ENCODE data around the gene IER5.
"Not testable (repeated sequence)": the region's sequence is repeated elsewhere in the genome, so short reads cannot be mapped to it uniquely, and the experiment has no call there.

Gene IER5

DNA sequence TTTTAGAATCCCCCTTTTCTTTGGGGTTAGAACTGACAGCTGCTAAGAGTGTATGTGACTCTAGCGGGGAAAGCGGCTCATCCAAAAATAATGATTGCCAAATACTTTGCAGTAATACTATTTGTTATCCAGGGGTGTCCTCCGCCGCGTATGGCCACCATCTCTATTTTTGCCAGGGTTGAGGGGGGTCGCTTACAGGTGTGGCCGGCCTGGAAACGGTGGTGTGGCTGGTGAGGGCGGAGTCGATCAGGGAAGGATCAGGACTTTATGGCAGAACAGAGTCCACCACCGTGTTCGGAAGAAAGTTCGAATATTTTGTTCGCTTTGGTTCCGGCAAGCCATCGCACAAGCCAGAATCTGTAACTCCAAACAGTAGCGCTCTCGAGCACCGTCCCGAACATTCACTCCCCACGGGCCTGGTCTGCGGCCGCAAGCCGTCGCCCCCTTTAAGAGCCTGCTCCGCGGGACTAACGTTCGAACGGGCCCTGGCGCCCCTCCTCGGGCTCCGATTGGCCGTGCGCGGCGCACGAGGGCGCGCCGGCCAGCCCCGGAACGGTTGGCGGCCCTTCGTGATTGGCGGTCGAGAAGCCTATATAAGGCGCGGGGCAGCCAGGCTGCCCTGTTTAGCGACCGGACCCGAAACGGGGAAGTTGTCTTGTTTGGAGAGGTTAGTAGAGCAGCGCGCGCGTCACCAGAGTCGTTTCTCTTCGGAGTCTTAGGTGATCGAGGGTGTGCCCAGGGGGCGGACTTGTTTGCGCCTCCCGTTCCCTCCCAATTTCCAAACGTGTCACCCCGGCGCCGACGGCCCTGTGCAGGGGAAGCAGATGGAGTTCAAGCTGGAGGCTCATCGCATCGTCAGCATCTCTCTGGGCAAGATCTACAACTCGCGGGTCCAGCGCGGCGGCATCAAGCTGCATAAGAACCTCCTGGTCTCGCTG is at the start of gene IER5:
Gene IER5, plus strand, starts transcription at position 622 of the 938 bp plus-strand sequence. Its CDS starts 203 bp downstream, at position 825.
- FAIRE-seq, result peak; percentile 87
- DNase-seq (ENCODE audit: extremely low spot score, insufficient read length, low read depth), result peak; percentile 87

DNA sequence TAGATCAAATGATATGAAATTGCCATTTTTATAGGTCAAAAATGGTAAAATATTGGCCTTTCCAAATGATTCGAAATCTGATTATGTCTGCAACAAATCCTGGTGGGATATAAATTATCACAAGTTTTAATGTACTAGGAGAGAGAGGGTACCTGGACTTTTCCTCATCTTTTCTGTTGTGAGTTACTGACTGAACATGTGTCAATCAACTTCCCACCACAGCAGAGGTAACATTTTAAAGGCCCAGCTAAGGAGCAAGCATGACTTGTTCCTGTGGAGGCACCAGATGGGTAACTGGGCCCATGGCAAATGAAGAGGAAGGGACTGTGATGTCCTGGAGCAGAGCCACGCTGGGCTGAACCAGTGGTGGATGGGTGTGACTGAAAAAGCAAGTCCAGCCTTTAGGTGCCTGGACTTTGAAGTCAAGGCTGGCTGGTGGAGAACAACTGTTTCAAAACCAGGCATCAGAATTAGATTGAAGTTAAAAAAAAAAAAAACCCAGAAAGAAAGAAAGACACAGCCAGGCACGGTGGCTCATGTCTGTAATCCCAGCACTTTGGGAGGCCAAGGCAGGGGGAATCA is 48.1 kb upstream of the IER5 start:
- FAIRE-seq (no peak), DNase-seq (ENCODE audit: extremely low spot score, insufficient read length, low read depth) (no peak)

DNA sequence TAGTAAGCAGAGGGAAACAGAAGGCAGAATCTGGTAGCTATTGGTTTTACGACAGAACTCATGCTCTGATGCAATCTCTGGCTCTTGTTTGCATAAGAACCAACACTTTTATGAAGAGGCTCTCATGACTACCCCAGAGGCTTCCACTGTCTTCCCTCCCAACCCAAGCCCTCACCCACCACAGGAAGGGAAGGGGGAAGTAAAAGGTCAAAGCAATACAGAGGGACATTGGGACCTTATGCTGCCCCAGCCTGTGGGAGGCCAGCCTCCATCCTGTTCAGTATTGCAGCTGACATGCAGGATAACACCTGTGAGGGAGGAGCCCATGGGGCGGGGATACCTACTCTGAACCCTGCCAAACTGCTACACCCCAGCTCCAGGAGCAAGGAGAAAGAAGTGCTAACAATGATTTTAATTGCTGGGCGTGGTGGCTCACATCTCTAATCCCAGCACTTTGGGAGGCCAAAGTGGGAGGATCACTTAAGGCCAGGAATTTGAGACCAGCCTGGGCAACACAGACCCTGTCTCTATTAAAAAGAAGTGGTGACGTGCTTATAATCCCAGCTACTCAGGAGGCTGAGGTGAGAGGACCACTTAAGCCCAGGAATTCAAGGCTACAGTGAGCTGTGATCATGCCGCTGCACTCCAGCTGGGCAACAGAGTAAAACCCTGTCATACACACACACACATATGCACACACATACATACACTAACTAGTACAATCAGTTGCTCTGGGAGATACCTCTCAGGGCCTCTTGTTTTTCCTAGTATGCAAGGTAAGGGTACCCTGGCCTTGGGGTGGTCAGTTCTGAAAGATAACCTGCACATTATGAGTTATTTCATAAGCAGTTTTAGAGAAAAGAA is 45.2 kb upstream of the IER5 start:
- no peak for DNase-seq (ENCODE audit: extremely low spot score, insufficient read length, low read depth)

DNA sequence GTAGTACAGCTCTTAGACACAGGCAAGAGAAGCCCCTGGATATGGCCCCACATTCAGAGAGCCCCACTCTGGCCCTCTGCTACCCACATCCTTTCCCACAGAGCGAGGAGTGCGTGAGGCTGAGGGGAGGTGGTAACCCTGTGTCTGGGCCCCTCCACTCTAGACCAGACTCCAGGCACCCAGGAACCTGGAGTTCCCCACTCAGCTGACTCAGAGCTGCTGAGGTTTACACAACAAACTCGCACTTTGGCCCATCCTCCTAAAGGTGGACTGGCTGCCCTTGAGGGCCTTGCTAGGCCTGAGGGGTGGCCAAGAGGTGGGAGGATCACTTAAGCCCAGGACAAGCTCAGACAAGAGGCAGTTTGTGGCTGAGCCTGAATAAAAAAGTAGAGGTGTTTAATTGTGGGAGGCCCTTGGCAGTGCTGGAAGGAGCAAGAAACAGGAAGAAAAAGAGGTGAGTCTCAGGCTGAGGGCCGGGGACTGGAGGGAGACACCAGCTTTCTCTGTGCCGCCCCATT is 44.0 kb upstream of the IER5 start:
- FAIRE-seq (peak; percentile 78), DNase-seq (ENCODE audit: extremely low spot score, insufficient read length, low read depth) (no peak)

More for the DNA sequence above, 45.2 kb upstream of the IER5 start:
- FAIRE-seq, result no peak

- not testable (repeated sequence) for DNase-seq (ENCODE audit: extremely low spot score, insufficient read length, low read depth); FAIRE-seq
These were observed 42.6 kb upstream of the IER5 start for GRCh38 chr1:181045946-181046345.

DNA sequence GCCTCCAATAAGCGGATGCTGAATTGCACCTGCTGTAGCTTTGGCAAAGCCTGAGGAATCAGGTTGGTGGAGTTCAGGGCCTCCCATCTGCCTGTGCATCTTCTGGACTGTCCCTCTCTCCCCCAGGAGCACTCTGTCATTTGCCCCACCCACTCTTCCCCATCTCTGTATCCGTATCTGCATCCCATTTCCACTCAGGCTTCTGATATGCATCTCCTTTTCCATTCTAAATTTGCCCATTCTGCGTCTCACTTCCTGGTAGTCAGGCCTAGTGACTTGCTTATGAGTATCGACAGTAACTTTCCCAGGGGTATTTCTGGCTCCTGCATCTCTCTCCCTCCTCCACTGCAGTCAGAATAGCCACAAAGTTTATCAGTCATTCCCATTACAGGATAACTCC is 39.1 kb upstream of the IER5 start:
- FAIRE-seq (no peak), DNase-seq (ENCODE audit: extremely low spot score, insufficient read length, low read depth) (no peak)

- DNase-seq (ENCODE audit: extremely low spot score, insufficient read length, low read depth), result no peak
- no peak for FAIRE-seq
These were observed 37.6 kb upstream of the IER5 start for GRCh38 chr1:181050922-181051321.

DNA sequence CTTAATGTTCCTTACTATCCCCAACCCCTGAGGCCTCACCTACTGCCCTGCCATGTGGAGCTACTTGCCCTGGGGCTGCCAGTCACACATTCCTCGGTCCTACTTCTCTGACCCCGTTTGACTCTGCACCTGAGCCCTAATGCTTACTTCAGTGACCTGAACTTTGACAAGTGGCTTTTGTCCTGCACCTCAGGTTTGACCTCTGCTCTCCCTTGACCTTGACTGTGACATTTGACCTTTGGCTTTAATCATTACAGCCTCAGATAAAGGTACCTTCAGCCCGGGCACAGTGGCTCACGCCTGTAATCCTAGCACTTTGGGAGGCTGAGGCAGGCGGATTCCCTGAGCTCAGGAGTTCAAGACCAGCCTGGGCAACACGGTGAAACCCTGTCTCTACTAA is 31.9 kb upstream of the IER5 start:
- DNase-seq (ENCODE audit: extremely low spot score, insufficient read length, low read depth), result no peak

DNA sequence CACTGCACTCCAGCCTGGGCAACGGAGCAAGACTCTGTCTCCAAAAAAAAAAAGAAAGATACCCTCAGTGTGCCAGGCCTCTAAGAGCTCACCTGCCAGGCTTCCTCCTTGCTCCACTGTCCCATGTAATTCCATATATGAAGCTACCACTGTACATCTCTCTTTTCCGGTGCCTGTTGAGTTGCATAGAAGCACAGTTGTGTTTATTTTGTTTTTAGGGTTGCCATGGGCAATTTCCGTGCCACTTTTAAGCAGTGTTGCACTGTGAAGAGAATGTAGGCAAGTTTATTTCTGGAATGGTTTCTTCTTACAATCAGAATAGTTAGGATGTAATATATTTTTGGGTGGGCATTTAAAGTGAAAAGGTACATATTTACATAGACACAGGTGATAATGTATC is 31.4 kb upstream of the IER5 start:
- DNase-seq (ENCODE audit: extremely low spot score, insufficient read length, low read depth) (no peak), FAIRE-seq (no peak)

More for the DNA sequence above, 31.9 kb upstream of the IER5 start:
- no peak for FAIRE-seq

DNA sequence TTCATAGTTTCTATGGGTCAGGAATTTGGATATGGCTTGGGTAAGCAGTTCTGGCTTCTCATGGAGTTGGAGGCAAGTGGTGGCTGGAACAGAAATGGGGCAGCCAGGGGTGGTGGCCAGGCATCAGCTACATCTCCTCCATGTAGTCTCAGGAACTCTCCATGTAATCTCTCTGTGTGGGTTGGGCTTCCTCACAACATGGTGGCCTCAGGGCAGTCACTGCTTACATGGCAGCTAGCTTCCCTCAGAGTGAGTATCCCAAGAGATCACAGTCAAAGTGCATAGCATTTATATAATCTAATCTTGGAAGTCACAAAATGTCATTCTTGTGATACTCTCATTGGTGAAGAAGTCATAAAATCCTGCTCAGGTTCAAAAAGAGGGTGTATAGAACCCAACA is 29.1 kb upstream of the IER5 start:
- DNase-seq (ENCODE audit: extremely low spot score, insufficient read length, low read depth), result no peak
- FAIRE-seq, result no peak

DNA sequence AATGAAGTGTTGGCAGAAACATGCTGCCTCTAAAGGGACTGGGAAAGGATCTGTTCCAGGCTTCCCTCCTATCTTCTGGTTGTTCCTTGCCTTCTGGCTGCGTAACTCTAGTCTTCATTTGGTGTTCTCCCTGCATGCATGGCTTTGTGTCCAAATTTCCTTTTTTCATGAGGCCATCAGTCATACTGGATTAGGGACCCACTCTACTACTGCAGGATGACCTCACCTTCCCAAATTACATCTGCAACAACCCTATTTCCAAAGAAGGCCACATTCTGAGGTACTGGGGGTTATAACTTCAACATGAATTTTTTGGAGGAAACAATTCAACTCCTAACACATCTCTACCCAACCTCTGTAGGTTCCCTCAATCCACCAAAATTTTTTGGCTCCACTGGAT is 28.4 kb upstream of the IER5 start:
- no peak for FAIRE-seq
- DNase-seq (ENCODE audit: extremely low spot score, insufficient read length, low read depth), result no peak

DNA sequence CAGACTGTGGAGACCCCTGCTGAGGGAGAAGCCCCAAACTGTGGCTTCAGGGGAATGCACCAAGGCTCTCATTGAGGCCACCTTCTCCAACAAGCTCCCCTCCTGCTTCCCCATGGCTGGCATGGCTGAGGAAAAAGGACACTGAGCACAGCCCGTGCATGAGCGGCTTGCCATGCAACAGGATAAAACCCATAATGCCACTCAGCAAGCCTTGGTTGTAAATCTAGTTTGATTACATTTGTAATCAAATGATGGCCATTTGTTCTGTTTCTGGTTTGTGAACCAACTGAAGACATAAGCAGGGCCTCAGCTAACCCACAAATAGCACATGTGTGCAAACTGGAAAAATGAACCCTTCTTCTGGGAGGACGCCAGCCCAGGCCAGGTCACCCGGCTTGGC is 27.6 kb upstream of the IER5 start:
- DNase-seq (ENCODE audit: extremely low spot score, insufficient read length, low read depth); FAIRE-seq: not testable (repeated sequence)

DNA sequence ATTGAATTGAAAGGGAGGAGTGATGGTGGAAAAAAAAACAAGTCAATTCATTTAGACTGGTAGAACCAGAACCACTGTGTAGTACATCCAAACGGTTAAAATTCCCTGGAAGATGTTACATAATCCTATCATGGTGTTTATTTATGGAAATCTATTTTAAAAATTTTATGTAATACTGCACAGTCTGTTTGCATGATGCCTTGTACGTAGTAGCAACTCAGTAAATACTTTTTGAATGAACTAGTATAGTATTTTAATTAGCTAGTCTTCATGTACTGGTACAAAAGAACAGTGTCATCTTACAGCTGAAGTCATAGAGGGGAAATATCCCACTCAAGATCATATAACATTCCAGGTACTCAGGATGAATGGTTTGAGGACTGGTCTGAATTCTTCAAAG is 27.0 kb upstream of the IER5 start:
- no peak for DNase-seq (ENCODE audit: extremely low spot score, insufficient read length, low read depth)

DNA sequence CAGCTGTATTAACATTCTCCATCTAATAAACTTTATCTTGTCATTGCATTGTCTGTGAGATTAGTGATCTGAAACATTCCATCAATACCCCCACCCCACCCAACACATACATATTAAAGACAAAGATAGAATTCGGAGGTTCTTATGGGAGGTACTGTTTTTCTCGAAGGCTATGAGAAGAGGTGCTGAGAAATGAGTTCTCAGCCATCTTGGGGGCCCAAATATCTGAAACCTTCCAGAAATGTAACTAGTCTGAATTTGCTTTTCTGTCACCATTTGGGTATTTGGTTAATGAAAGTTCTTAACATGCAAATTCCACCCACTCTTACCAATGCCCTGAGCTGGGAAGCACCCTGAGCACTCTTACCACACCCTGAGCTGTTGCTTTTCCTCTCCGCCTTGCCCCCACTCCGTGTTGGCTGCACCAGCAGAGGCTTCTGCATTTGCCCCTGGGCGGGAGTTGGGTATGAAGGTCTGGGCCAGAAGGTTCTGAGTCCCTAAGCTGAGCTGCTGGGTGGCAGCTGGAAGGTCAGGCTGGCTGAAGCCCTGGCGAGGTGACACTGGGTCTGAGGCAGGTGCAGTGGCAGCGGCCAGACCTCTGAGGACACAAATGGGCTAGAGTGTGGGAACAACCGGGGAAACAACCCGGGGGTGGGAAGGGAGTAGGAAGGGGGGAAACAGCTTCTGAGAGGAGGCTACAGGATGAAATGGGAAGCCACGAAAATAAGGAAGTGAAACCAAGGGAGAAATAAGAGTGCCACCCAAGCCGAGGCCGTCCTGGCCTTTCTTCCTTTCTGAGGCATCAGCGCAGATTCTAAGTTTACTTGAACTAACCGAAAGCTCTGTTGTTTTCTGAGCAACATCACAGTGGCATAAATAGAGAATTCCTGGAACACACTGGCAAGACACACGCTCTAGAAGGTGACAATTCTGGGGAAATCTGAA is 26.3 kb upstream of the IER5 start:
- DNase-seq (ENCODE audit: extremely low spot score, insufficient read length, low read depth) (no peak), FAIRE-seq (peak; percentile 92)

More for the DNA sequence above, 27.0 kb upstream of the IER5 start:
- FAIRE-seq, result no peak

GRCh38 chr1:181062836-181063428 is 25.6 kb upstream of the IER5 start:
- DNase-seq (ENCODE audit: extremely low spot score, insufficient read length, low read depth) (no peak), FAIRE-seq (no peak)

- DNase-seq (ENCODE audit: extremely low spot score, insufficient read length, low read depth), result no peak
These were observed 24.4 kb upstream of the IER5 start for GRCh38 chr1:181064011-181064623.

DNA sequence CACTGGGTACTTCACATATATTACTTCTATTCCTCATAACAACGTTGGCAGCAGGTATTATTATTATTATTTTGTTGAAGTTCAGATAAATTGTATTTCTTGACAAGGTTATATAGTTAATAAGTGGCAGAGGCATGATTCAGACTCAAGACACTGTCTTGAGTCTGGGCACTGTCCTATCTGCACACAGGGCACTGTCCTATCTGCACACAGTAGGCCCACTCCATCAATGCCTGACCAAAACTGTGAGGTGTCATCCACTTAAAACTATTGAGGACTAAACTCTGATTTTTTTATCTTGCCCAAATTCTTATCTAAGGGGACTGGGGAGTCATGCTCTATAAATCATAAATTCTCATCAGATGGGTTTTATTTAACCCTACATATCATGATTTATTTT is 23.8 kb upstream of the IER5 start:
- FAIRE-seq, result no peak
- DNase-seq (ENCODE audit: extremely low spot score, insufficient read length, low read depth), result no peak

More at GRCh38 chr1:181064011-181064623, 24.4 kb upstream of the IER5 start:
- no peak for FAIRE-seq

GRCh38 chr1:181073638-181074037 is 14.9 kb upstream of the IER5 start:
- no peak for DNase-seq (ENCODE audit: extremely low spot score, insufficient read length, low read depth)
- FAIRE-seq, result no peak
